GM12801 (cell line): ENCODE results near the gene IQGAP2.

Source experiments
- TF ChIP-seq, protein P1 (sequence below): IDR thresholded peaks from one replicate; pipeline ENCODE4 v1.5.1; 2011; ENCODE audit warnings: control low read depth; ENCODE audit not compliant: insufficient read length; ENCODE audit errors: extremely low read depth

The IQGAP2 gene

GRCh38 chr5:76522103-76522935 lies 119.2 kb downstream of the IQGAP2 start:
- TF ChIP-seq, protein P1, sequence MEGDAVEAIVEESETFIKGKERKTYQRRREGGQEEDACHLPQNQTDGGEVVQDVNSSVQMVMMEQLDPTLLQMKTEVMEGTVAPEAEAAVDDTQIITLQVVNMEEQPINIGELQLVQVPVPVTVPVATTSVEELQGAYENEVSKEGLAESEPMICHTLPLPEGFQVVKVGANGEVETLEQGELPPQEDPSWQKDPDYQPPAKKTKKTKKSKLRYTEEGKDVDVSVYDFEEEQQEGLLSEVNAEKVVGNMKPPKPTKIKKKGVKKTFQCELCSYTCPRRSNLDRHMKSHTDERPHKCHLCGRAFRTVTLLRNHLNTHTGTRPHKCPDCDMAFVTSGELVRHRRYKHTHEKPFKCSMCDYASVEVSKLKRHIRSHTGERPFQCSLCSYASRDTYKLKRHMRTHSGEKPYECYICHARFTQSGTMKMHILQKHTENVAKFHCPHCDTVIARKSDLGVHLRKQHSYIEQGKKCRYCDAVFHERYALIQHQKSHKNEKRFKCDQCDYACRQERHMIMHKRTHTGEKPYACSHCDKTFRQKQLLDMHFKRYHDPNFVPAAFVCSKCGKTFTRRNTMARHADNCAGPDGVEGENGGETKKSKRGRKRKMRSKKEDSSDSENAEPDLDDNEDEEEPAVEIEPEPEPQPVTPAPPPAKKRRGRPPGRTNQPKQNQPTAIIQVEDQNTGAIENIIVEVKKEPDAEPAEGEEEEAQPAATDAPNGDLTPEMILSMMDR, result no peak

DNA sequence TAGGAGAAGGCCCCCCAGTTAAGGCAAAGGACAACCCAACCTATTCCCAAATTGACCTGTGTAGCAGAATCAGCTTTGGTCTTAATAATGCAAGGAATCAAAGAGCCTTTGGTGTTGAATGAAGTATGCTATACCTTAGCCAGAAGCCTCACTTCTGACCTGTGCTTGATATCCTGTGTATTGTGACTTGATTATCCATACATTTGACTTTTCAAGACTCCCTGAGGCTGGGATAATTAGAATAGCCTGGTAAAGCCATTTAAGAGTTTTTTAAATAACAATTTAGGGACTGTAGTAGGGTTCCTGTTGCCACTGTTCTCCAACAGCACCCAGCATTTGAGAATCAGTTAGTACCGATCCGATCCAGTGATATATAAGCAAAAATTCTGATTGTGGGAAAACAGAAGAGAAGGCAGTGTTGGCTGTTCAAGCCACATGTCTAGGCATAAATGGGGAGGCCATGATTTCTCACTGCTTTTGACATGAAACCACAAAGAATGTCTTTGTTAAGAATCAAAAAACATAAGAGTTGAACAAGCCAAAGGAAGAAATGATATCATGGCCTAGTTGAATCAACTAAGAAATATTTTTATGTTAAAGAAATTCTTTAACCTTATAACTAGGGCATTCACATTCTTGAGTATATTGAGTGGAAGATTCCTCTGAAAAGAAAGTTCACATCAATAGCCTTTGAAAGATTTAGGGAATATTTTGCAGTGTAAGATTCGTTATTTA lies 121.2 kb downstream of the IQGAP2 start:
- TF ChIP-seq, protein P1, result no peak

DNA sequence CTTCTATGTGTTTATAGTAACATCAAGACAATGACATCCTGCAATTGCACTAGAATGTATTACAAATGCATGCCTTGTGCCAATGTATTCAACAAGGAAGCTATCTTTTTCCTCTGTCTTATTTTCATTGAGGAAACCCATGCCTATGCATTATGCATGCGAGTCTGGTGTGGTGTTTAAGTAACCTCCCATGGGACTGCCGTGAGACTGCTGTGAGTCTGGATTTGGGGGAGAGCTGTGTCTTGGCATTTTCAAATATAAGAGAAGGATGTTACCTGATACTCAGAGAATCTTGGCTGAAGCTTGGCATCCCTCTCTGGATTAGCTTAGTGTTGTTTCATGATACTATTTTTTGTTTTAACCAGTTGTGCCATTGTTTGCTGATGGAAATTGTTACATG lies 121.8 kb downstream of the IQGAP2 start:
- TF ChIP-seq, protein P1, result no peak

- TF ChIP-seq, protein P1, result no peak
Observed at GRCh38 chr5:76525956-76526355, 122.9 kb downstream of the IQGAP2 start.

DNA sequence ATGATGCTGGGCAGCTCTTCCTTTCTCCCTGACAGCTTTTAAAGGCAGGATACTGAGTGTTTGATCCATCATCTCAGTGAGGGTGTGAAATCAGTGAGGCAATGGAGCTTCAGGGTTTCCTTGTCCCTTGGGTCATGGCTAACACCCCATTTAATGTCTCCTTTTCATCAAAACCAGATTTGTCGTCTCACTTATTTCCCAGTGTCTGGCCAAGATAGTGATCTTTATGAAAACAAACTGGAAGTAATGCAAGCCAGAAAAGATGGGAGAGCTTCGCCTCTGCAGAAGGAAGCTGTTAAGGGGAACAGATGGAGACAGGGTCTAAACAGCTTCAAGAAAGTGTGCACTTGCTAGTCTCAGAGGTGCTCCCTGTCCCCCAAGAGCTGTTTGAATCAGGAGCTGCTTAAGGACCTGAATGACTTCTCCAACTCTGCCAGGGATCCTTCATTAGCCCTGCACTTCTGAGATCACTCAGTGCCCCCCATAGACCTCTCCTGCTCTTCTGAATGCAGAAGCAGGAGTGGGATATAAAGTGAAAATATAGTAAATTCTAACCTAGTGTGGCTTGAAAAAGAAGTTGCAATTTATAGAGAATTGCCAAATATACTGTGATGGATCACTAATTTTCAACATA lies 124.0 kb downstream of the IQGAP2 start:
- TF ChIP-seq, protein P1, result no peak

GRCh38 chr5:76527685-76528161 lies 124.6 kb downstream of the IQGAP2 start:
- TF ChIP-seq, protein P1, result no peak

- TF ChIP-seq, protein P1, result no peak
Observed at GRCh38 chr5:76528547-76529331, 125.7 kb downstream of the IQGAP2 start.
